ENCODE measurements around the gene UST.

The UST gene

GRCh38 chr6:149118737-149119653, 372.2 kb downstream of the UST start:
- no CpG with 5 or more reads among the region's 3 CpGs for WGBS (ENCODE audit: insufficient coverage, insufficient read length)
- Histone ChIP-seq H3K27ac (ENCODE audit: low read length) (no peak overlapping the region), H3K4me1 (ENCODE audit: control insufficient read depth, insufficient read depth, low read length) (no peaks in the 10 kb centered on the region), H3K27me3 (ENCODE audit: control insufficient read depth, insufficient read depth, low read length) (no peaks in the 10 kb centered on the region), H3K9me3 (ENCODE audit: control insufficient read depth, insufficient read depth, low read length) (no peaks in the 10 kb centered on the region), H3K36me3 (ENCODE audit: control insufficient read depth, insufficient read depth, low read length) (no peaks in the 10 kb centered on the region), H3K4me3 (ENCODE audit: low read length) (no peak overlapping the region)
- no peak for DNase-seq (ENCODE audit: low read depth, low spot score)

- Histone ChIP-seq H3K4me1 (ENCODE audit: control insufficient read depth, insufficient read depth, low read length) (no peaks in the 10 kb centered on the region), H3K27me3 (ENCODE audit: control insufficient read depth, insufficient read depth, low read length) (no peaks in the 10 kb centered on the region), H3K27ac (ENCODE audit: low read length) (no peak overlapping the region), H3K36me3 (ENCODE audit: control insufficient read depth, insufficient read depth, low read length) (no peaks in the 10 kb centered on the region), H3K4me3 (ENCODE audit: low read length) (no peak overlapping the region), H3K9me3 (ENCODE audit: control insufficient read depth, insufficient read depth, low read length) (no peaks in the 10 kb centered on the region)
- DNase-seq (ENCODE audit: low read depth, low spot score): no peak
- no CpG with 5 or more reads among the region's 4 CpGs for WGBS (ENCODE audit: insufficient coverage, insufficient read length)
Measured at GRCh38 chr6:149122850-149123821, 376.3 kb downstream of the UST start.

DNA sequence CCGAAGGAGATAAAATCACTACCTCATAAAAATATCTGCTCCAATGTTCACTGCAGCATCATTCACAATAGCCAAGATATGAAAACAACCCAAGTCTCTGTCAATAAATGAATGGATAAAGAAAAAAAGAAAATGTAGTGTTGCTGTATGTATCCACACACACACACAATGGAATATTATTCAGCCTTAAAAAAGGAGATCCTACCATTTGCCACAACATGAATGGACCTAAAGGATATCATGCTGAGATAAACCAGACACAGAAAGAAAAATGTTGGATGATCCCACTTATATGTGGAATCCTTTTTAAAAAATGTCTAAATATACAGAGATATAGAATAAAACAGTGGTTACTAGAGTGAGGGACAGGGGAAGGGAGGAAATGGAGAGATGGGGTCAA, 378.5 kb downstream of the UST start:
- H3K4me1 ChIP-seq (ENCODE audit: control insufficient read depth, insufficient read depth, low read length): no peaks in the 10 kb centered on the region
- no peaks in the 10 kb centered on the region for H3K36me3 ChIP-seq (ENCODE audit: control insufficient read depth, insufficient read depth, low read length)
- no peak overlapping the region for H3K27ac ChIP-seq (ENCODE audit: low read length)
- H3K9me3 ChIP-seq (ENCODE audit: control insufficient read depth, insufficient read depth, low read length): no peaks in the 10 kb centered on the region
- no peak for DNase-seq (ENCODE audit: low read depth, low spot score)
- WGBS (ENCODE audit: insufficient coverage, insufficient read length): no CpG with 5 or more reads among the region's 1 CpG
- no peaks in the 10 kb centered on the region for H3K27me3 ChIP-seq (ENCODE audit: control insufficient read depth, insufficient read depth, low read length)
- no peak overlapping the region for H3K4me3 ChIP-seq (ENCODE audit: low read length)

Data from iPS DF 6.9 (cell line).